ENCODE results near the gene IL1RAPL1. TPM values are rescaled to one million over a fixed set of nuclear protein-coding genes. Genes with fewer than 3 reads are reported as not detected.
A peak's percentile ranks its signal among the peaks of the same experiment; 100 is the strongest.

Gene IL1RAPL1
- polyA plus RNA-seq, 1 donor = 0.34 TPM

- no peak for DNase-seq
- WGBS (ENCODE audit: insufficient coverage, low lambda C conversion rate) = no CpG with 5 or more reads among the region's 2 CpGs
These were observed 38.0 kb downstream of the IL1RAPL1 start for GRCh38 chrX:28625223-28625622.

GRCh38 chrX:28626515-28626914 lies 39.3 kb downstream of the IL1RAPL1 start:
- no CpG with 5 or more reads among the region's 2 CpGs for WGBS (ENCODE audit: insufficient coverage, low lambda C conversion rate)
- H3K9me3 ChIP-seq (ENCODE audit: control insufficient read depth, low read depth, low read length) = no peaks in the 10 kb centered on the region
- DNase-seq = peak; percentile 54 to 71
- peaks cover 28% of the 10 kb centered on the region for H3K4me1 ChIP-seq (ENCODE audit: control insufficient read depth, insufficient read depth, low read length)
- no peak overlapping the region for H3K4me3 ChIP-seq (ENCODE audit: low read length)
- no peaks in the 10 kb centered on the region for H3K36me3 ChIP-seq (ENCODE audit: control insufficient read depth, insufficient read depth, low read length)
- peak overlapping the region; percentile 33 for H3K27ac ChIP-seq (ENCODE audit: low read length)
- no peaks in the 10 kb centered on the region for H3K27me3 ChIP-seq (ENCODE audit: control insufficient read depth, insufficient read depth, low read length)

More at GRCh38 chrX:28625223-28625622, 38.0 kb downstream of the IL1RAPL1 start:
- Histone ChIP-seq H3K27ac (ENCODE audit: low read length) (no peak overlapping the region), H3K4me3 (ENCODE audit: low read length) (no peak overlapping the region), H3K36me3 (ENCODE audit: control insufficient read depth, insufficient read depth, low read length) (no peaks in the 10 kb centered on the region), H3K27me3 (ENCODE audit: control insufficient read depth, insufficient read depth, low read length) (no peaks in the 10 kb centered on the region), H3K4me1 (ENCODE audit: control insufficient read depth, insufficient read depth, low read length) (peaks cover 28% of the 10 kb centered on the region), H3K9me3 (ENCODE audit: control insufficient read depth, low read depth, low read length) (no peaks in the 10 kb centered on the region)

GRCh38 chrX:28628120-28628519 lies 40.9 kb downstream of the IL1RAPL1 start:
- H3K4me1 ChIP-seq (ENCODE audit: control insufficient read depth, insufficient read depth, low read length) = peaks cover 28% of the 10 kb centered on the region
- no peaks in the 10 kb centered on the region for H3K27me3 ChIP-seq (ENCODE audit: control insufficient read depth, insufficient read depth, low read length)
- no peak overlapping the region for H3K4me3 ChIP-seq (ENCODE audit: low read length)
- no peaks in the 10 kb centered on the region for H3K36me3 ChIP-seq (ENCODE audit: control insufficient read depth, insufficient read depth, low read length)
- DNase-seq = peak; percentile 68 to 82
- peak overlapping the region; percentile 63 for H3K27ac ChIP-seq (ENCODE audit: low read length)
- no peaks in the 10 kb centered on the region for H3K9me3 ChIP-seq (ENCODE audit: control insufficient read depth, low read depth, low read length)

- no peak overlapping the region for H3K27ac ChIP-seq (ENCODE audit: low read length)
- DNase-seq = no peak
- H3K27me3 ChIP-seq (ENCODE audit: control insufficient read depth, insufficient read depth, low read length) = no peaks in the 10 kb centered on the region
- no peaks in the 10 kb centered on the region for H3K36me3 ChIP-seq (ENCODE audit: control insufficient read depth, insufficient read depth, low read length)
- no peaks in the 10 kb centered on the region for H3K9me3 ChIP-seq (ENCODE audit: control insufficient read depth, low read depth, low read length)
- WGBS (ENCODE audit: insufficient coverage, low lambda C conversion rate) = no CpG with 5 or more reads among the region's 3 CpGs
- no peak overlapping the region for H3K4me3 ChIP-seq (ENCODE audit: low read length)
- H3K4me1 ChIP-seq (ENCODE audit: control insufficient read depth, insufficient read depth, low read length) = no peaks in the 10 kb centered on the region
These were observed 51.5 kb downstream of the IL1RAPL1 start for GRCh38 chrX:28638775-28639174.

- no peaks in the 10 kb centered on the region for H3K4me1 ChIP-seq (ENCODE audit: control insufficient read depth, insufficient read depth, low read length)
- H3K36me3 ChIP-seq (ENCODE audit: control insufficient read depth, insufficient read depth, low read length) = no peaks in the 10 kb centered on the region
- WGBS (ENCODE audit: insufficient coverage, low lambda C conversion rate) = no CpG with 5 or more reads among the region's 2 CpGs
- H3K27me3 ChIP-seq (ENCODE audit: control insufficient read depth, insufficient read depth, low read length) = no peaks in the 10 kb centered on the region
- no peak for DNase-seq
- no peaks in the 10 kb centered on the region for H3K9me3 ChIP-seq (ENCODE audit: control insufficient read depth, low read depth, low read length)
- no peak overlapping the region for H3K27ac ChIP-seq (ENCODE audit: low read length)
- H3K4me3 ChIP-seq (ENCODE audit: low read length) = no peak overlapping the region
These were observed 52.2 kb downstream of the IL1RAPL1 start for GRCh38 chrX:28639451-28639850.

GRCh38 chrX:28649541-28649940 lies 62.3 kb downstream of the IL1RAPL1 start:
- H3K4me1 ChIP-seq (ENCODE audit: control insufficient read depth, insufficient read depth, low read length) = no peaks in the 10 kb centered on the region
- no peaks in the 10 kb centered on the region for H3K9me3 ChIP-seq (ENCODE audit: control insufficient read depth, low read depth, low read length)
- WGBS (ENCODE audit: insufficient coverage, low lambda C conversion rate) = no CpG with 5 or more reads among the region's 3 CpGs
- no peak for DNase-seq
- no peaks in the 10 kb centered on the region for H3K36me3 ChIP-seq (ENCODE audit: control insufficient read depth, insufficient read depth, low read length)
- no peak overlapping the region for H3K27ac ChIP-seq (ENCODE audit: low read length)
- no peak overlapping the region for H3K4me3 ChIP-seq (ENCODE audit: low read length)
- H3K27me3 ChIP-seq (ENCODE audit: control insufficient read depth, insufficient read depth, low read length) = no peaks in the 10 kb centered on the region

- Histone ChIP-seq H3K36me3 (ENCODE audit: control insufficient read depth, insufficient read depth, low read length) (no peaks in the 10 kb centered on the region), H3K4me1 (ENCODE audit: control insufficient read depth, insufficient read depth, low read length) (no peaks in the 10 kb centered on the region), H3K4me3 (ENCODE audit: low read length) (no peak overlapping the region), H3K27ac (ENCODE audit: low read length) (no peak overlapping the region), H3K27me3 (ENCODE audit: control insufficient read depth, insufficient read depth, low read length) (no peaks in the 10 kb centered on the region), H3K9me3 (ENCODE audit: control insufficient read depth, low read depth, low read length) (no peaks in the 10 kb centered on the region)
- no peak for DNase-seq
- WGBS (ENCODE audit: insufficient coverage, low lambda C conversion rate) = no CpG with 5 or more reads among the region's 1 CpG
These were observed 63.9 kb downstream of the IL1RAPL1 start for GRCh38 chrX:28651186-28651585.

- WGBS (ENCODE audit: insufficient coverage, low lambda C conversion rate) = no CpG with 5 or more reads among the region's 23 CpGs
- DNase-seq = no peak
These were observed 72.0 kb downstream of the IL1RAPL1 start for GRCh38 chrX:28659269-28659668.

GRCh38 chrX:28665778-28666177 lies 78.5 kb downstream of the IL1RAPL1 start:
- H3K4me1 ChIP-seq (ENCODE audit: control insufficient read depth, insufficient read depth, low read length) = no peaks in the 10 kb centered on the region
- no peaks in the 10 kb centered on the region for H3K27me3 ChIP-seq (ENCODE audit: control insufficient read depth, insufficient read depth, low read length)
- no peak overlapping the region for H3K27ac ChIP-seq (ENCODE audit: low read length)
- no peaks in the 10 kb centered on the region for H3K9me3 ChIP-seq (ENCODE audit: control insufficient read depth, low read depth, low read length)
- no CpG with 5 or more reads among the region's 10 CpGs for WGBS (ENCODE audit: insufficient coverage, low lambda C conversion rate)
- no peaks in the 10 kb centered on the region for H3K36me3 ChIP-seq (ENCODE audit: control insufficient read depth, insufficient read depth, low read length)
- no peak overlapping the region for H3K4me3 ChIP-seq (ENCODE audit: low read length)
- DNase-seq = no peak

More at GRCh38 chrX:28659269-28659668, 72.0 kb downstream of the IL1RAPL1 start:
- Histone ChIP-seq H3K27ac (ENCODE audit: low read length) (no peak overlapping the region), H3K4me3 (ENCODE audit: low read length) (no peak overlapping the region), H3K9me3 (ENCODE audit: control insufficient read depth, low read depth, low read length) (peaks cover 2% of the 10 kb centered on the region), H3K27me3 (ENCODE audit: control insufficient read depth, insufficient read depth, low read length) (no peaks in the 10 kb centered on the region), H3K36me3 (ENCODE audit: control insufficient read depth, insufficient read depth, low read length) (no peaks in the 10 kb centered on the region), H3K4me1 (ENCODE audit: control insufficient read depth, insufficient read depth, low read length) (no peaks in the 10 kb centered on the region)

GRCh38 chrX:28668303-28668702 lies 81.1 kb downstream of the IL1RAPL1 start:
- Histone ChIP-seq H3K9me3 (ENCODE audit: control insufficient read depth, low read depth, low read length) (no peaks in the 10 kb centered on the region), H3K27ac (ENCODE audit: low read length) (no peak overlapping the region), H3K27me3 (ENCODE audit: control insufficient read depth, insufficient read depth, low read length) (no peaks in the 10 kb centered on the region), H3K4me1 (ENCODE audit: control insufficient read depth, insufficient read depth, low read length) (no peaks in the 10 kb centered on the region), H3K4me3 (ENCODE audit: low read length) (no peak overlapping the region), H3K36me3 (ENCODE audit: control insufficient read depth, insufficient read depth, low read length) (no peaks in the 10 kb centered on the region)
- no CpG with 5 or more reads among the region's 13 CpGs for WGBS (ENCODE audit: insufficient coverage, low lambda C conversion rate)
- DNase-seq = no peak

GRCh38 chrX:28668957-28669356 lies 81.7 kb downstream of the IL1RAPL1 start:
- Histone ChIP-seq H3K27ac (ENCODE audit: low read length) (no peak overlapping the region), H3K36me3 (ENCODE audit: control insufficient read depth, insufficient read depth, low read length) (no peaks in the 10 kb centered on the region), H3K4me3 (ENCODE audit: low read length) (no peak overlapping the region), H3K9me3 (ENCODE audit: control insufficient read depth, low read depth, low read length) (no peaks in the 10 kb centered on the region), H3K27me3 (ENCODE audit: control insufficient read depth, insufficient read depth, low read length) (no peaks in the 10 kb centered on the region), H3K4me1 (ENCODE audit: control insufficient read depth, insufficient read depth, low read length) (no peaks in the 10 kb centered on the region)
- DNase-seq = no peak
- 60% methylated on average over 1 of the region's 4 CpGs for WGBS (ENCODE audit: insufficient coverage, low lambda C conversion rate)
